Occipital lobe (tissue), 2 donors: ENCODE results near the gene PCF11. TPM values are rescaled to one million over a fixed set of nuclear protein-coding genes. Genes with fewer than 3 reads are reported as not detected.

Experiments
- small RNA-seq: library from RNA; depleted of rRNA; stranded (forward); fragments of <200 nt; gene quantifications from one replicate; pipeline ENCODE3, GENCODE V24; 2014
- total RNA-seq: library from RNA; depleted of rRNA; stranded (reverse); fragments of >200 nt; gene quantifications from one replicate; pipeline ENCODE4 v1.2.3, GENCODE V29; 2014

Gene PCF11
- total RNA-seq, 1 donor from 2014 or later = 93.3 TPM

Small RNAs within 50 kb of the gene (small RNA-seq; reads per million reads assigned to genes)
- gene AP000873.5 = not detected

Other genes with a start within 250 kb of the PCF11 start
- gene RAB30, start 85.2 kb upstream of the PCF11 start, total RNA-seq = 47.3 TPM
- 7.3 TPM for gene ANKRD42, start 36.6 kb downstream of the PCF11 start, total RNA-seq
- gene CCDC90B, start 129.2 kb downstream of the PCF11 start, total RNA-seq = 166 TPM